Heart left ventricle (tissue), 13 donors: ENCODE results near the gene G6PC2.

Source experiments
- POLR2A ChIP-seq, 2 donors: fragments of 450-650 bp; IDR thresholded peaks; one replicate each; pipeline ENCODE4 v1.6.1; 2017; ENCODE audit warnings: antibody characterized with exemption in 2 of 2, mild to moderate bottlenecking in 2 of 2, moderate library complexity in 2 of 2
- TF ChIP-seq, protein P1 (sequence below), 12 donors: fragments of 200-600 bp; sonication (generic) in 4 of 12; IDR thresholded peaks; one replicate each; pipeline versions ENCODE4 v1.5.0 to v1.8.0; 2018 to 2022; ENCODE audit warnings: antibody characterized with exemption in 12 of 12, mild to moderate bottlenecking in 5 of 12
- donor health status: ischemic (EF 13 %, LVEDD 7.1; RV severe dilation, severe dysfunction).
- donor health status: DM: no; HTN: yes; CAD: no.
- donor health status: DM: no; HTN: no; CAD: no.
- donor health status: ischemic (EF 25% LVEDD 6.9; RV normal size, moderate dysfunction).
- donor health status: ischemic (EF 25% LVEDD 5.7; RV mildly dilated, moderate dysfunction).
- donor health status: ischemic (EF 35%, LVEDD 5.7; RV mildly dilated, moderate dysfunction).
- donor health status: nonischemic (EF 11% LVEDD 7.7; RV severe dilation, severe dysfunction).
- donor health status: DM: yes; HTN: yes; CAD: no.
- donor health status: PGD.
- donor health status: ischemic (EF 29% LVEDD 5.4; RV normal size, mild dysfunction).
- donor health status: nonischemic (EF 23%, LVEDD 6.1; RV moderate dilation, normal function).

DNA sequence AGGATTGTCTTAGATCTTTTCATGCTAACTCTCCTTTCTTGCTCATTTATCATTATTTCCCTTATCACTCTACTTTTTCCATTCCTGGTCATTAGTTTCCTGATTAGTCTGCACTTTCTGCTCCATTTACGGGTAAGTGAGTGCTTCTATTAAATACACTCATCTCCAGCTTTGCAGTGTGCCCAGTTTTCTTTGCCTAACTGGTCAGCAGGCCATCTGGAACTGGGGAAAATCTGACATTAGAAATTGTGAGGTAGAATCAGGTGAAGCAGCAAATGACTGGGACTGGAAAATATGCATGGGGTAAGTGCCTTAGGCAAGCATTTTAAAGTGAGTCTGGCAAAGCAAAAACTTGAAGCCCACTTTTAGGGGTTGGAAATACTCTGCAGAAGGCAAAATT, 29.2 kb downstream of the G6PC2 start:
- TF ChIP-seq, protein P1, sequence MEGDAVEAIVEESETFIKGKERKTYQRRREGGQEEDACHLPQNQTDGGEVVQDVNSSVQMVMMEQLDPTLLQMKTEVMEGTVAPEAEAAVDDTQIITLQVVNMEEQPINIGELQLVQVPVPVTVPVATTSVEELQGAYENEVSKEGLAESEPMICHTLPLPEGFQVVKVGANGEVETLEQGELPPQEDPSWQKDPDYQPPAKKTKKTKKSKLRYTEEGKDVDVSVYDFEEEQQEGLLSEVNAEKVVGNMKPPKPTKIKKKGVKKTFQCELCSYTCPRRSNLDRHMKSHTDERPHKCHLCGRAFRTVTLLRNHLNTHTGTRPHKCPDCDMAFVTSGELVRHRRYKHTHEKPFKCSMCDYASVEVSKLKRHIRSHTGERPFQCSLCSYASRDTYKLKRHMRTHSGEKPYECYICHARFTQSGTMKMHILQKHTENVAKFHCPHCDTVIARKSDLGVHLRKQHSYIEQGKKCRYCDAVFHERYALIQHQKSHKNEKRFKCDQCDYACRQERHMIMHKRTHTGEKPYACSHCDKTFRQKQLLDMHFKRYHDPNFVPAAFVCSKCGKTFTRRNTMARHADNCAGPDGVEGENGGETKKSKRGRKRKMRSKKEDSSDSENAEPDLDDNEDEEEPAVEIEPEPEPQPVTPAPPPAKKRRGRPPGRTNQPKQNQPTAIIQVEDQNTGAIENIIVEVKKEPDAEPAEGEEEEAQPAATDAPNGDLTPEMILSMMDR (IDR thresholded peaks at IDR 0.05): no peak
- TF ChIP-seq POLR2A (IDR thresholded peaks at IDR 0.05): no peak
